H1 (cell line): ENCODE data around the gene LIFR. TPM values are rescaled to one million over a fixed set of nuclear protein-coding genes. Genes with fewer than 3 reads are reported as not detected.

Experiments
- CTCF ChIA-PET: fragments of 300-600 bp; sonication (Branson Sonifier 250); formaldehyde crosslinking; loops from one replicate; lab custom pipeline; 2021; ENCODE audit not compliant: partially characterized antibody; lab: Charles Lee
- POLR2A ChIA-PET: fragments of 300-600 bp; sonication (Branson Sonifier 250); formaldehyde crosslinking; loops from one replicate; lab custom pipeline; 2021; ENCODE audit warnings: inconsistent platforms; ENCODE audit not compliant: partially characterized antibody; lab: Charles Lee
- DNase-seq, 2 experiments: peaks; one replicate each; pipeline versions ENCODE4 v3.0.0 to v3.0.0-alpha.2; 2010 to 2022; ENCODE audit warnings: low spot score in 2 of 2, low read depth in 1 of 2, mixed read lengths in 1 of 2
- FAIRE-seq: peaks from 2 replicates; lab custom pipeline; 2011; peaks lifted over from hg19 to GRCh38; lab: Jason Lieb, UNC
- H2AFZ ChIP-seq: 2 replicates; pipeline ENCODE4 v1.8.1; 2012; ENCODE audit warnings: low read length, inconsistent platforms
- H2AK5ac ChIP-seq: 2 replicates; pipeline ENCODE4 v1.6.1; 2013; ENCODE audit warnings: low read depth, low read length
- H2BK120ac ChIP-seq: replicated peaks from 2 replicates; pipeline ENCODE3; 2013; ENCODE audit warnings: low read depth, low read length, inconsistent platforms
- H2BK12ac ChIP-seq: 2 replicates; pipeline ENCODE4 v1.6.1; 2013; ENCODE audit warnings: low read depth, low read length
- H2BK15ac ChIP-seq: 2 replicates; pipeline ENCODE4 v1.6.1; 2013; ENCODE audit warnings: low read length
- H2BK20ac ChIP-seq: 2 replicates; pipeline ENCODE4 v1.6.1; 2013; ENCODE audit warnings: low read length
- H2BK5ac ChIP-seq: 2 replicates; pipeline ENCODE4 v1.6.1; 2013; ENCODE audit warnings: low read depth, low read length
- H3K14ac ChIP-seq: 2 replicates; pipeline ENCODE4 v1.6.1; 2013; ENCODE audit warnings: inconsistent platforms; ENCODE audit not compliant: insufficient read length
- H3K18ac ChIP-seq: 2 replicates; pipeline ENCODE4 v1.6.1; 2013; ENCODE audit warnings: low read length; ENCODE audit errors: extremely low read depth
- H3K23ac ChIP-seq: 2 replicates; pipeline ENCODE4 v1.6.1; 2013; ENCODE audit warnings: inconsistent platforms; ENCODE audit not compliant: insufficient read length
- H3K23me2 ChIP-seq: 2 replicates; pipeline ENCODE4 v1.6.1; 2013; ENCODE audit warnings: low read depth, low read length
- H3K27ac ChIP-seq: 2 replicates; pipeline ENCODE4 v1.6.1; 2011; ENCODE audit warnings: low read depth, low read length, inconsistent platforms
- H3K27me3 ChIP-seq, 4 experiments: replicated peaks in 1 of 4; 1 replicate in 1 of 4; 2 replicates in 3 of 4; pipeline versions ENCODE4 v1.6.1 to v1.8.1; 2011 to 2013; ENCODE audit warnings: low read length in 3 of 4, mild to moderate bottlenecking in 3 of 4, inconsistent platforms in 2 of 4, mixed read lengths in 2 of 4, moderate library complexity in 1 of 4; ENCODE audit not compliant: control insufficient read depth in 3 of 4, insufficient read depth in 3 of 4; ENCODE audit errors: extremely low read depth in 1 of 4
- H3K36me3 ChIP-seq, 4 experiments: 2 replicates each; pipeline versions ENCODE4 v1.6.1 to v1.8.1; 2011 to 2013; ENCODE audit warnings: mild to moderate bottlenecking in 4 of 4, low read length in 3 of 4, moderate library complexity in 2 of 4, control low read depth in 1 of 4, inconsistent platforms in 1 of 4; ENCODE audit not compliant: insufficient read depth in 4 of 4, control insufficient read depth in 2 of 4
- H3K4ac ChIP-seq: replicated peaks from 2 replicates; pipeline ENCODE3; 2013; ENCODE audit warnings: low read length, low read depth, mixed read lengths, inconsistent platforms; ENCODE audit not compliant: insufficient read length
- H3K4me1 ChIP-seq, 4 experiments: replicated peaks in 1 of 4; 1 replicate in 1 of 4; 2 replicates in 3 of 4; pipeline versions ENCODE4 v1.6.1 to v1.8.1; 2011 to 2013; ENCODE audit warnings: low read length in 3 of 4, inconsistent platforms in 2 of 4, mixed read lengths in 1 of 4; ENCODE audit not compliant: insufficient read depth in 4 of 4, control insufficient read depth in 3 of 4
- H3K4me2 ChIP-seq, 2 experiments: 2 replicates each; pipeline versions ENCODE4 v1.6.1 to v1.8.1; 2011 to 2013; ENCODE audit warnings: low read depth in 2 of 2, low read length in 2 of 2, control low read depth in 1 of 2, inconsistent platforms in 1 of 2, mild to moderate bottlenecking in 1 of 2; ENCODE audit not compliant: insufficient read depth in 1 of 2
- H3K4me3 ChIP-seq, 4 experiments: fragments of 200-600, 300-600 bp in 1 of 4; sonication (generic), shearing (Covaris generic), sonication (Bioruptor Twin) in 1 of 4; 2 replicates each; pipeline versions ENCODE4 v1.5.1 to v1.8.1; 2011 to 2016; ENCODE audit warnings: low read length in 4 of 4, low read depth in 3 of 4, control low read depth in 2 of 4, inconsistent platforms in 2 of 4, mild to moderate bottlenecking in 2 of 4, mixed read lengths in 1 of 4, moderate library complexity in 1 of 4; ENCODE audit not compliant: insufficient read depth in 2 of 4; ENCODE audit errors: extremely low read depth in 1 of 4
- H3K56ac ChIP-seq: replicated peaks from 2 replicates; pipeline ENCODE3; 2013; ENCODE audit warnings: low read depth, mild to moderate bottlenecking, mixed read lengths, low read length, inconsistent platforms; ENCODE audit not compliant: insufficient read length
- H3K79me1 ChIP-seq: 2 replicates; pipeline ENCODE4 v1.6.1; 2013; ENCODE audit warnings: low read depth, low read length, control low read depth
- H3K79me2 ChIP-seq, 2 experiments: 2 replicates each; pipeline versions ENCODE4 v1.6.1 to v1.8.1; 2012 to 2013; ENCODE audit warnings: low read length in 2 of 2, mild to moderate bottlenecking in 2 of 2, inconsistent platforms in 1 of 2; ENCODE audit not compliant: insufficient read depth in 2 of 2, control insufficient read depth in 1 of 2
- H3K9ac ChIP-seq, 4 experiments: replicated peaks in 1 of 4; 1 replicate in 1 of 4; 2 replicates in 3 of 4; pipeline versions ENCODE4 v1.6.1 to v1.8.1; 2011 to 2013; ENCODE audit warnings: low read depth in 3 of 4, low read length in 3 of 4, control low read depth in 2 of 4, mild to moderate bottlenecking in 2 of 4, moderate library complexity in 2 of 4, inconsistent platforms in 1 of 4; ENCODE audit errors: extremely low read depth in 1 of 4
- H3K9me3 ChIP-seq, 2 experiments: 2 replicates each; pipeline versions ENCODE4 v1.6.1 to v1.8.1; 2012 to 2013; ENCODE audit warnings: mild to moderate bottlenecking in 2 of 2, moderate library complexity in 2 of 2, control low read depth in 1 of 2, inconsistent platforms in 1 of 2, low read depth in 1 of 2, low read length in 1 of 2, mixed read lengths in 1 of 2; ENCODE audit not compliant: insufficient read depth in 2 of 2
- H4K20me1 ChIP-seq, 2 experiments: replicated peaks in 1 of 2; 2 replicates each; pipeline versions ENCODE3 to v1.8.1; 2011 to 2013; ENCODE audit warnings: inconsistent platforms in 2 of 2, low read length in 2 of 2, mild to moderate bottlenecking in 1 of 2; ENCODE audit not compliant: insufficient read depth in 2 of 2, control insufficient read depth in 1 of 2
- H4K5ac ChIP-seq: 2 replicates; pipeline ENCODE4 v1.6.1; 2013; ENCODE audit warnings: low read length, low read depth, mixed read lengths, inconsistent platforms; ENCODE audit not compliant: insufficient read length
- H4K8ac ChIP-seq: 2 replicates; pipeline ENCODE4 v1.8.0; 2013; ENCODE audit warnings: mild to moderate bottlenecking, moderate library complexity, low read length, inconsistent platforms; ENCODE audit not compliant: insufficient read depth; ENCODE audit errors: extremely low read depth
- H4K91ac ChIP-seq: replicated peaks from 2 replicates; pipeline ENCODE3; 2013; ENCODE audit warnings: low read length, mixed read lengths, inconsistent platforms; ENCODE audit not compliant: insufficient read length
- ATF3 ChIP-seq: IDR thresholded peaks from 2 replicates; pipeline ENCODE4 v1.6.1; 2011; ENCODE audit warnings: low read depth, mild to moderate bottlenecking, low read length; ENCODE audit not compliant: insufficient read depth
- CHD2 ChIP-seq: IDR thresholded peaks from 2 replicates; pipeline ENCODE4 v1.6.1; 2012; ENCODE audit warnings: low read length, improper control_type of control experiment
- CREB1 ChIP-seq: IDR thresholded peaks from 2 replicates; pipeline ENCODE4 v1.6.1; 2012; ENCODE audit warnings: inconsistent platforms
- GABPA ChIP-seq: IDR thresholded peaks from 2 replicates; pipeline ENCODE4 v1.6.1; 2011; ENCODE audit warnings: mild to moderate bottlenecking, low read length, moderate library complexity, borderline replicate concordance; ENCODE audit not compliant: insufficient read depth
- HDAC2 ChIP-seq, 2 experiments: fragments of 300-600 bp in 1 of 2; sonication (generic) in 1 of 2; IDR thresholded peaks; 2 replicates each; pipeline ENCODE4 v1.6.1; 2011 to 2012; ENCODE audit warnings: low read depth in 2 of 2, low read length in 2 of 2, mild to moderate bottlenecking in 2 of 2, moderate library complexity in 2 of 2, borderline replicate concordance in 1 of 2, inconsistent platforms in 1 of 2
- KDM5A ChIP-seq: fragments of 200-600 bp; IDR thresholded peaks from 2 replicates; pipeline ENCODE4 v1.7.1; 2012; ENCODE audit warnings: mild to moderate bottlenecking, low read length, inconsistent platforms, mixed read lengths
- RXRA ChIP-seq: IDR thresholded peaks from 2 replicates; pipeline ENCODE4 v1.6.1; 2011; ENCODE audit warnings: low read depth, mild to moderate bottlenecking, low read length, moderate library complexity; ENCODE audit not compliant: insufficient read depth
- SIX5 ChIP-seq: IDR thresholded peaks from 2 replicates; pipeline ENCODE4 v1.6.1; 2011; ENCODE audit warnings: mild to moderate bottlenecking, low read depth, low read length
- SRF ChIP-seq: IDR thresholded peaks from 2 replicates; pipeline ENCODE4 v1.6.1; 2011; ENCODE audit warnings: mild to moderate bottlenecking, low read depth, low read length, moderate library complexity
- WGBS, 2 experiments: shearing (Covaris generic) in 1 of 2; methylation state at CpG; one replicate each; pipeline versions ENCODE4 v1.1.6 to v1.1.7; 2013 to 2015; ENCODE audit warnings: low lambda C conversion rate in 2 of 2, mixed read lengths in 2 of 2, inconsistent platforms in 1 of 2, low coverage in 1 of 2, missing lambda C conversion rate in 1 of 2; ENCODE audit not compliant: insufficient replicate concordance in 2 of 2, insufficient coverage in 1 of 2, insufficient read length in 1 of 2; ENCODE audit errors: extremely low coverage in 1 of 2, missing lambda C conversion rate in 1 of 2; 5-methylcytosine and 5-hydroxymethylcytosine counted together
- polyA plus RNA-seq, 7 experiments: library from polyadenylated mRNA; depleted of rRNA in 3 of 7; stranded (reverse) in 5 of 7; unstranded in 2 of 7; fragments of >200 nt in 5 of 7; fragments of 200-250 nt in 2 of 7; gene quantifications; 1 replicate in 5 of 7; 2 replicates in 1 of 7; 4 replicates in 1 of 7; pipeline versions ENCODE4 v1.2.1 to v1.2.3, GENCODE V29; 2011 to 2013; ENCODE audit warnings: missing spikeins in 2 of 7, mixed read lengths in 2 of 7
- total RNA-seq: library from RNA; stranded (reverse); fragmentation: NEBNext Ultra II Directional; extraction: Animal tissue kit (Norgen Biotek cat#: 25700); gene quantifications from 2 replicates; pipeline ENCODE4 v1.2.1, GENCODE V29; 2021

The LIFR gene
- total and polyA plus RNA-seq, 2 of the 8 experiments (the other 6 are each of a cell fraction or from before 2014, with no cell fraction given): 2.0 to 18.9 TPM

GRCh38 chr5:38445374-38446028 lies 110.9 kb downstream of the LIFR start:
- Histone ChIP-seq H3K9me3 (no peaks in the 10 kb centered on the region), H3K18ac (no peak overlapping the region), H3K4me2 (no peak overlapping the region), H3K56ac (no peak overlapping the region), H3K27ac (no peak overlapping the region), H3K36me3 (no peaks in the 10 kb centered on the region), H2BK120ac (no peak overlapping the region), H3K27me3 (no peaks in the 10 kb centered on the region), H3K79me2 (no peaks in the 10 kb centered on the region), H2BK20ac (no peak overlapping the region), H3K14ac (no peak overlapping the region), H3K4ac (no peak overlapping the region), H2BK12ac (no peak overlapping the region), H3K9ac (no peak overlapping the region), H3K4me1 (no peaks in the 10 kb centered on the region; a peak in 1 of 7 replicates), H2BK5ac (no peak overlapping the region), H4K5ac (no peak overlapping the region), H2BK15ac (no peak overlapping the region), H4K8ac (no peak overlapping the region), H3K4me3 (no peak overlapping the region), H3K23ac (no peak overlapping the region), H2AK5ac (no peak overlapping the region), H2AFZ (0 out of 2 replicates have a peak overlapping the region, but pooled peaks have one; percentile 31), H3K79me1 (no peaks in the 10 kb centered on the region), H4K91ac (no peak overlapping the region), H3K23me2 (peaks cover 1% of the 10 kb centered on the region; the same call in 1 of the 2 replicates), H4K20me1 (no peaks in the 10 kb centered on the region)
- DNase-seq (no peak), FAIRE-seq (no peak)
- POLR2A ChIA-PET: interaction anchor here (1.0 kb wide), 1 partner anchor 29 kb away, joined by 3 read pairs; no protein-coding TSS in a partner anchor
- no peak for TF ChIP-seq SIX5
- no peak for TF ChIP-seq GABPA
- TF ChIP-seq CHD2: no peak
- no peak for TF ChIP-seq HDAC2 (IDR thresholded peaks at IDR 0.05; ENCODE audit: borderline replicate concordance in 1 of 2, low read depth in 2 of 2, low read length in 2 of 2)
- TF ChIP-seq CREB1: no peak
- TF ChIP-seq SRF: no peak
- TF ChIP-seq KDM5A: no peak
- no peak for TF ChIP-seq RXRA
- TF ChIP-seq ATF3: no peak
- WGBS, 2 experiments: 97% methylated on average over 22 of the region's 24 CpGs; no CpG with 5 or more reads in 1 of the 2 experiments
- CTCF ChIA-PET: interaction anchor here (0.6 to 5.4 kb wide), 9 partner anchors 12 to 362 kb away, joined by 3 to 63 read pairs (median 4); no protein-coding TSS in a partner anchor
